Measurements from ENCODE around the gene BBIP1.

The BBIP1 gene

DNA sequence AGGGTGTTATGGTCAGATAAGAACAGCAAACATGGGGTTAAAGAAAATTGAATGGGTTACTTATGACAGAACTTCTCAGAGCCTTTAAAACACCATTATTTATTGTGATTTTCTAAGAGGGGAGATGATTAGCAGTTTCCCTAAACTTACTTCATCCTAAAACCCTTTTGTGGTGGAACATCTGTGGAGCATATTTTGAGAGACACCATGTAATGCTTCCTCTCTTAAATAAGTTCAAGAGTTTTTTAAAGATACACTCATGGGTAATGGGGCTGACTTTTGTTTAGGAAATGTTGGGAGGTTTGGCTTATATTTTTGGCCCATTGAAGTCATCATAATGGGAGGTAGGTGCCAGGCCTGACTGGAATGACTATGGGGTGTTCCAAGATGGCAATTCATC lies 55.6 kb downstream of the BBIP1 start:
- DNase-seq (ENCODE audit: low read depth) = no peak

DNA sequence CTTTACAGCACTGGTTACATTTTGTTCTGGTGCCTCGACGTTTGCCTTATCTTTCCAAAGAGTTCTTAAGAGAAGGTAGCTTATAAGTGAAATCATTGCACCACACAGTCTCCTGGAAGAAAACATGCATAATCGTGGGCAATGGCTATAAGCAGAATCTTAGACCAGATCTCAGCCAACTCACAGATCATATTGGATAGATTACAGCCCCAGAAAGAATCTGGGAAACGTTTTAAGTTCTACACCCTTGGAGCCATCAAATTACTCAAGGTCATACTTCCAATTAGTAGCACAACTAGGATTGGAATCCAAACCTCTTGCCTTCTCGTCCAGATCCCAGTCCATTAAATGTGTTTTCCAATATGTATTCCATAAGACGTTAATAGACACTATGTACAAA lies 56.0 kb downstream of the BBIP1 start:
- DNase-seq (ENCODE audit: low read depth) = no peak

DNA sequence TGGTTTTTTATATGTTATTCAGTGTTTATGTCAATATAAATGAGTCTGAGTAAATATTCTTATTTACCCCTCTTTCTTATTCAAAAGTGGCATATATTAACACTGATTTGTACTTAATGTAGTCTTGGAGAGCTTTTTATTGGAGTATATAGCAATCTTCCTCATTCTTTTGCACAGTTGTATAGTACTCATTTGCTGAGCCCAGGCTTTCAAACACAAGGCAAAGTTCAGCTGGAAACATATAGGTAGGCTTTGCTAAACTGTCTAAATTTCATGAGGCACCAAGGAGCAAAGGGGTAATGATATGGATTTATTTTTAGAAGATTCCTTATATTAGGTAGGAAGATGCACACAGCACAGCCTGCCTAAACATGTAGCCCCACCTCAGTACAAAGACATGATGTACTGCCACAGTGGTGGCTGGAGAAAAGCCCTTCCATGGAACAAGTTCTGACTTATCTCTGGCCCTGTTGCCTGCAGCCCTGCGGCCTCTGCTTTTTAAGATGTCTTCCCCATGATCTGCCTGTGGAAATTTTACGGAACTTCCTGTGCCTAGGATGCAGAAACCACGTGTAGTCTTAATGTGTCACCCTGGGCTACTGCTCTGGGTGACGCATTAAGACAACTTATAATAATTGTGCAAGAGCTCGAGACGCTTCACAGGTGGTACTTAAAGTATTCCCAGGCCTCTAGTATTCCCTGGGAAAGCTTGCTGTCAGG lies 56.9 kb downstream of the BBIP1 start:
- DNase-seq (ENCODE audit: low read depth) = no peak

DNA sequence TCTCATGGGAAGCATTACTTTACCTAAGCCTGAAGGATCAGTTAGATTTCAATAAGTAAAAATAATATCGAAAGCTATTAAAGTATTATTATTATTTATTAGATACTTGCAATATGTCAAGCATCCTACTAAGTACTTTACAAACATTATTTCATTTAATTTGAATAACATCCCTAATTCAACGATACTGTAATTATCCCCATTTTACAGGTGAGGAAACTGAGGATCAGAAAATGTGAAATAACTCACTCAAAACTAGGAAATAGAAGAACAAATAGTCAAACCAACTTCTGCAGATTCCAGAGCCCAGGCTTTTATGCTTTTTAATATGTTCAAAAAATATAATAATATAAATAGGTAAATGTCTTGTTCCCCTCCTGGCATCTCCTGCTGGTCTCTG lies 57.5 kb downstream of the BBIP1 start:
- DNase-seq (ENCODE audit: low read depth) = no peak

DNA sequence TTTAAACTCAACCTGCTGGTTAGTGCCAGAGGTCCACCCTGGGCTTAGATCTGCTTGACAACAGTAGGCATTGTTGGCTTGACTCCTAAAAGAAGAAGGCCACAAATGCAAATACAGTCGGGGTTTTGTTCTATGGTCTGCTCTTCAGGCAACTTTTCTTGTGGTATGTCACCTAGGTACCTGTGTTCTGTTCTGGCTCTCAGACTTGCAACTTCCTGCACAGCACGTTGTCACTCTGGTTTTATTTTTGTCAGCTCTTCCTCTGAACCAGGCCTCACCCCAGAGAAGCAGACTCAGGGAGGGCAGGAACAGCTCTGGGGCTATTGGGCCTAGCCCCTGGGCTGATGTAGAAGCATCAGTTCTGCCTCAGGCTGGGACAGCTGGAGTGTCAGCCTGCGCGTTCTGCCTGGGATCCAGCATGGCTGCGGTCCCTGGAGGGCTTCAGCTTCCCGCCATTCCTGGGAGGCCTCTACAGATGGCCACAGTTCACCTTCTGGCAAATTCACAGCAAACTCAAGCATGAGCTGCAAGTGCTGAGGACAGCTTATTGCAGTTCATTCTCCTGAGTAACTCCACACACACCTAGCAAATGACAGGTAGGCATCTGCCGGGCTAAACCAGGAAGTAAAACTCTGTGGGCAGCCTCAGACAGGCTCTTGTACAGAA lies 58.3 kb downstream of the BBIP1 start:
- DNase-seq (ENCODE audit: low read depth) = no peak

DNA sequence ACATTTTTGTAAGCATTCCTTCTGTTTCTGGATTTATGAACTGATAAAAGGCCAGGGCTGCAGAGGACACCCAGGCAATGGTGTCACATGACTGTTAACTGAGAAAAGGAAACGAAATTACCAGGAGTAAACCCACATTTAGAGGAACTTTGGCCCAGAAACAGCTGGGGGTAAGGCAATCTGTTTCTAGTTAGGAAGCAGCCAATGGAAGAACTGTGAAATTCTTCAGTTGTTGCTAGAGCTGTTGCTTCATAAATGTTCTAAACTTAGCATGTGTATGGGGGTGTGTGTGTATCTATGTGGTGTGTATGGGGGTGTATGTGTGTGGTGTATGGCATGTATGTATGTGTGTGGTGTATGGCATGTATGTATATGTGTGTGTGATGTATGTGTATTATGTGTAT lies 59.0 kb downstream of the BBIP1 start:
- DNase-seq (ENCODE audit: low read depth) = peak; percentile 91

- no peak for DNase-seq (ENCODE audit: low read depth)
Measured at GRCh38 chr10:110859206-110859972, 59.6 kb downstream of the BBIP1 start.

GRCh38 chr10:110858297-110858934 lies 60.6 kb downstream of the BBIP1 start:
- no peak for DNase-seq (ENCODE audit: low read depth)

DNA sequence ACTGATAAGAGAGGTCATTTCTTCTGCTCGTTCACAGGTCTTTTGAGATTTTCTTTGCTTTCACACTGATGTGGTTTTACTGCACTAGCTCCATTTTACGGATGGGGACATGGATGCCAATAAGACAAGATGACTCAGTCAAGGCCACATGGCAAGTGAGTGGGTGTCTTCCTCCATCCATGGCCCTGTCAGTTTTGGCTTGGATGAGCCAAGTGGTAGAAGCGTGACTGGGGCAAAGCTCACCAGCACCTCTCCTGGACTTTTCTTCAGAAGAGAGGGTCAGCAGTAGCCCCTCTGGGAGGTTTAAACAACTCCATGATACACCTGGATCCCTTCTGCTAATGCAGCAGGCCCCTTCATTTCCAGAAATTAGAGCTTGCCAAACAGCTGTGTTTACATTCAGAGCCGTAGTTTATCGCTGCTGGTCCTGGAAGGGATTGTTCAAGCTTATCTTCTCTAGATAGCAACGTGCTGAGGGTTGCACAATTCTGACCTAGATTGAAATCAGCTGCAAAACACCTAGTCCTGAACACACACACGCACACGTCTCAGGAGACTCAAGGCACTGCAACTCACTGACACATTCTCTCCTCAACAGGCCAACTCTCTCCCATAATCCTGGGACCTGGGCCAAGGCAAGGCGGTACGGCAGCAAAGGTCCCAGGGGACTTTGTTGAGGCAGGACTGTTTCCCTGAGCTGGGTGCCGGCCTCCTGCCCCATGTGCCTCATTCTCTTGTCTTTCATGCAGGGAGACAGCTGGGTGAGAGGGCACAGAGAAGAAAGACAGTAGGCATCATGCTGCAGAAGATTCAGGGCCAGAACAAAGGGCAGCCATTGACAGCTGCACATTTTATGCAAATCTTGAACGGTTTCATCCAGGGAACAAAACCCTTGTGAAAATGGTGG lies 61.5 kb downstream of the BBIP1 start:
- DNase-seq (ENCODE audit: low read depth) = peak; percentile 87

DNA sequence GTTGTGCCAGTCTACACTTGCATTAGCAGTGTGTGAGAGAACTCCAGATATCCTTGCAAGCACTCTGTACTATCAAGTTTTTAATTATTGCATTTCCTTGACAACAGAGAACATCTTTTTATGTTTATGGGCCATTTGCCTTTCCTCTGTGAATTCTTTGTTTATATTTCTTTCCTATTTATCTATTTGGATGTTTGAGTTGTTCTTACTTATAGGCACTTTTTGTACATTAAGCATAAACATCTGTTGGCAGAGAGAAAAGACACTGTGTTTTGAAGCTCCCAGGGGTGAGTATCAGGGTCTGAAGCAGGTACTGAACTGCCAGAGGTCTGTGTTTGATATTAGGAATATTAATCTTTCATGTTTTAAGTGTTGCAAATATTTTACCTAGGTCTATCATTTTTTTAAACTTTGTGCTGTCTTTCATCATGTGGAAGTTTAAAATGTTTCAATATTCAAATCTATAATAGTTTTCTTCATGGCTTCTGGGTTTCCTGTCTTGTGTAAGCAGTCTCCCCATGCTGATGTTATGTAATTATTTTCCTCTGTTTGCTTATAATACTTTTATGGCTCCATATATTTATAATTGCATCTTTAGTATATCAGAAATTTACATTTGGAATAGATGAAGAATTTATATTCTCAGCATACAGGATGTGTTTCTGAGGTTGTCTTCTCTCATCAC lies 64.9 kb downstream of the BBIP1 start:
- no peak for DNase-seq (ENCODE audit: low read depth)

DNA sequence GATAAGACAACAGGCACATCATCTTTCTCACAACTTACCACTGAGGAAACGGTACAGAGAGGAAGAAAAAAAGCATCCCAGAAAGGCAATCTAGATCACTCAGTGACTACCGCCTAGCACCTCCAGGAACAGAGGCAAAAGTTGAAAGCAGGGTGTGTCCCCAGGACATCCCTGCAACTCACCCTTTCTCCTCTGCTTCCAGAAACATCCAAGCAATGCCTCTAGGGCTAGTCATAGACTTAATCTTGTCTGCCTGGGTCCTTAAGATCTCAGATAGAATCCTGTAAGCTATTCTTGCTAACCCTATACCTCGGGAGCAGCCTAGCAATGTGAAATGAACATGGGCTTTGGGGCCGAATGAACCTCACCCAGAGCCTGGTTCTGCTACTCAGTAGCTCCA lies 66.0 kb downstream of the BBIP1 start:
- no peak for DNase-seq (ENCODE audit: low read depth)

DNA sequence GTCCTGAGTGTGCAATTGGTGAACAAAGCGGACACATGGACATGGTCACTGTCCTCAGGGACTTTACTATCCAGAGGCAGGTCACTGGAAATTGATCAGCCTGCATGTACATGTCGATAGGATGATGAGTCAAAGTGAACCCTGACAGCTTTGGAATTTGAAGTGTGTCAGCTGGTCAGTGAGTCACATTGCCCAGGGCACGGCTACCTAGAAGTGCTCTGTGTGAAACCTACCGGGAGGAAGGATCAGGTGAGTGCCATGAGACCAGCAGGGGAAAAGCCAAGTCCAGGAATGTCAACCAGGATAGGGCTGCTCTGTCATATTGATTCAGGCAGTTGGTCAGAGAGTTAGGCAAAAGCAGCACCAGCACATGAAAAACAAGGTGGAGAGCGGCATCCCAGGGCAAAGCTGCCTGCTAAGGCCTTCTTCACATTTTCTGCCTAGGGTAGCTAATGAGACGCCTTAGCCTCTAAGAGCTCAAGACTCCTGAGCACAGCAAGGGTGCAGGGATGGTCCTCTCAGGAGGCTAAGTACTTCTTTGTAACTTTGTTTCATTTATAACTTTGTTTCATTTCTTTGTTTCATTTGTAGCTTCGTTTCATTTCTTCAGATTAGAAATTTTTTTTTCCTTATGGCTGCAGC lies 66.6 kb downstream of the BBIP1 start:
- DNase-seq (ENCODE audit: low read depth) = peak; percentile 45

DNA sequence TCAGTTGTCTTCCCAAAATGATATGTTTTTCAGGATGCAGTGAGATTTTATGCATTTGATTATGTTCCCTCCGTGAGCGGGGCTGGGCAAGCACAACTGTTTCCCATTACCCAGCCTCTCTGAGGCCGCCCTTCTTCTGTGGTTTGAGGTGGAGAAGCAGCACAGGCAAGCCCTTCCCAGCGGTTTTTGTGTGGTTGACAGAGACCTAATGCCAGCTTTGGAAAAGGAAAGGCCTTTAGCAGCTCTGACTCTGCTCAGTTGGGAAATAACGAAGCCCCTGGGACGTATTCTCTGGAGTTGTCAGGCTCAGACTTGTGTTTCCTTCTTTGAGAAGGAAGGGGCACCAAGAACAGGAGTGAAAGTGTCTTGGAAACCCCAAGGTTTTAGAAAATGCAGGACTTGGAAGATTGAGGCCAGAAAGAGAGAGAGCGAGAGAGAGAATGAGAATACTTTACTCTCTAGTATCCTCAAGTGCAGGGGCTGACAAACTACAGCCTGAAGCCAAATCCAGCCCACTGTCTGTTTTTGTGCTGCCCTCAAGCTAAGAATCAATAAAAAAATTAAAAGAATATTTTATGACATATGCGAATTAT lies 67.9 kb downstream of the BBIP1 start:
- DNase-seq (ENCODE audit: low read depth) = no peak

- no peak for DNase-seq (ENCODE audit: low read depth)
Measured at GRCh38 chr10:110850099-110850498, 68.9 kb downstream of the BBIP1 start.
